WTC11 (cell line): ENCODE results near the gene PRKACA. TPM values are rescaled to one million over a fixed set of nuclear protein-coding genes. Genes with fewer than 3 reads are reported as not detected.

ENCODE experiments used
- ATAC-seq: fragments of 200-7000 bp; cut with Tn5 transposase; 2 replicates; pipeline ENCODE4 v1.10.0; 2021; ENCODE audit warnings: mild to moderate bottlenecking, moderate library complexity
- CTCF ChIA-PET: fragments of 300-600 bp; sonication (Branson Sonifier 250); formaldehyde crosslinking; loops from one replicate; lab custom pipeline; 2021; ENCODE audit warnings: antibody characterized with exemption; lab: Charles Lee
- POLR2A ChIA-PET: fragments of 350-600 bp; sonication (Branson Sonifier 250); formaldehyde crosslinking; loops from one replicate; lab custom pipeline; 2021; ENCODE audit warnings: antibody characterized with exemption; lab: Charles Lee
- DNase-seq: peaks from one replicate; pipeline ENCODE4 v3.0.0; 2021; ENCODE audit warnings: low spot score
- H3K27ac Mint-ChIP-seq: 2 replicates; pipeline ENCODE4 v1.8.0; 2021; ENCODE audit warnings: mixed read lengths
- H3K27me3 Mint-ChIP-seq: 2 replicates; pipeline ENCODE4 v1.8.0; 2021; ENCODE audit warnings: low read depth, mild to moderate bottlenecking, moderate library complexity, mixed read lengths
- H3K36me3 Mint-ChIP-seq: 2 replicates; pipeline ENCODE4 v1.8.0; 2021; ENCODE audit warnings: mixed read lengths
- H3K4me1 Mint-ChIP-seq: 2 replicates; pipeline ENCODE4 v1.8.0; 2022; ENCODE audit warnings: mixed read lengths
- H3K4me3 Mint-ChIP-seq: 2 replicates; pipeline ENCODE4 v1.8.0; 2021; ENCODE audit warnings: mild to moderate bottlenecking, moderate library complexity, mixed read lengths
- H3K9me3 Mint-ChIP-seq: 2 replicates; pipeline ENCODE4 v1.8.0; 2021; ENCODE audit warnings: mixed read lengths
- AR ChIP-seq: fragments of 250-450 bp; sonication (Bioruptor Pico); IDR thresholded peaks from 2 replicates; pipeline ENCODE4 v1.9.0; 2021; ENCODE audit warnings: mild to moderate bottlenecking
- CREB1 ChIP-seq: sonication (generic); formaldehyde crosslinking; IDR thresholded peaks from 2 replicates; pipeline ENCODE4 v1.8.0; 2023; ENCODE audit warnings: mild to moderate bottlenecking, missing genetic modification reagents
- CTCF ChIP-seq: fragments of 200-600 bp; IDR thresholded peaks from 2 replicates; pipeline ENCODE4 v1.8.0; 2022; ENCODE audit warnings: antibody characterized with exemption
- IRF2 ChIP-seq: sonication (generic); formaldehyde crosslinking; IDR thresholded peaks from 2 replicates; pipeline ENCODE4 v1.8.0; 2022; ENCODE audit warnings: low read depth, missing genetic modification reagents, borderline replicate concordance
- KAT7 ChIP-seq: sonication (generic); formaldehyde crosslinking; IDR thresholded peaks from 2 replicates; pipeline ENCODE4 v1.8.1; 2023; ENCODE audit warnings: missing genetic modification reagents, mild to moderate bottlenecking, borderline replicate concordance
- MLX ChIP-seq: sonication (generic); formaldehyde crosslinking; IDR thresholded peaks from 2 replicates; pipeline ENCODE4 v1.8.1; 2023; ENCODE audit warnings: mild to moderate bottlenecking, missing genetic modification reagents, moderate library complexity
- NR1H2 ChIP-seq: sonication (generic); formaldehyde crosslinking; IDR thresholded peaks from 2 replicates; pipeline ENCODE4 v1.9.0; 2021; ENCODE audit warnings: mild to moderate bottlenecking, moderate library complexity, missing genetic modification reagents
- NR3C1 ChIP-seq: sonication (generic); formaldehyde crosslinking; conservative IDR thresholded peaks from 2 replicates; pipeline ENCODE4 v1.8.1; 2023; ENCODE audit warnings: low read depth, mild to moderate bottlenecking, missing genetic modification reagents
- PRDM15 ChIP-seq: sonication (generic); formaldehyde crosslinking; IDR thresholded peaks from 2 replicates; pipeline ENCODE4 v1.8.0; 2022; ENCODE audit warnings: missing genetic modification reagents
- PREB ChIP-seq: sonication (generic); formaldehyde crosslinking; IDR thresholded peaks from 2 replicates; pipeline ENCODE4 v1.8.1; 2022; ENCODE audit warnings: mild to moderate bottlenecking, missing genetic modification reagents, moderate library complexity, borderline replicate concordance
- TCF7 ChIP-seq: sonication (generic); formaldehyde crosslinking; IDR thresholded peaks from 2 replicates; pipeline ENCODE4 v1.8.0; 2022; ENCODE audit warnings: mild to moderate bottlenecking, low read depth, missing genetic modification reagents, moderate library complexity
- TP53 ChIP-seq: sonication (generic); formaldehyde crosslinking; IDR thresholded peaks from 2 replicates; pipeline ENCODE4 v1.8.1; 2023; ENCODE audit warnings: mild to moderate bottlenecking, missing genetic modification reagents
- USF2 ChIP-seq: sonication (generic); formaldehyde crosslinking; IDR thresholded peaks from 2 replicates; pipeline ENCODE4 v1.8.1; 2023; ENCODE audit warnings: mild to moderate bottlenecking, missing genetic modification reagents, moderate library complexity
- ZBTB43 ChIP-seq: sonication (generic); formaldehyde crosslinking; IDR thresholded peaks from 2 replicates; pipeline ENCODE4 v1.8.1; 2023; ENCODE audit warnings: mild to moderate bottlenecking, missing genetic modification reagents
- ZNF219 ChIP-seq: sonication (generic); formaldehyde crosslinking; IDR thresholded peaks from 2 replicates; pipeline ENCODE4 v1.8.0; 2023; ENCODE audit warnings: missing genetic modification reagents, mild to moderate bottlenecking, borderline replicate concordance
- ZNF281 ChIP-seq: sonication (generic); formaldehyde crosslinking; IDR thresholded peaks from 2 replicates; pipeline ENCODE4 v1.8.0; 2023; ENCODE audit warnings: mild to moderate bottlenecking, missing genetic modification reagents
- ZSCAN18 ChIP-seq: fragments of 250-450 bp; sonication (Bioruptor Pico); IDR thresholded peaks from 2 replicates; pipeline ENCODE4 v2.1.2; 2022; ENCODE audit warnings: mild to moderate bottlenecking, moderate library complexity
- total RNA-seq: library from RNA; stranded (reverse); gene quantifications from 3 replicates; pipeline ENCODE4 v1.2.3, GENCODE V29; 2021

PRKACA gene
- total RNA-seq, 1 experiment from 2014 or later = 37.8 TPM

- H3K4me1 Mint-ChIP-seq = peaks cover 11% of the 10 kb centered on the region
- no peak overlapping the region for H3K4me3 Mint-ChIP-seq
- H3K9me3 Mint-ChIP-seq = no peaks in the 10 kb centered on the region
- ATAC-seq = no peak
- TF ChIP-seq NR1H2 (CRISPR knock-in tag) (no peak), AR (CRISPR knock-in tag) (no peak), ZNF219 (CRISPR knock-in tag) (no peak), IRF2 (CRISPR knock-in tag) (no peak), CREB1 (CRISPR knock-in tag) (no peak), CTCF (no peak), PREB (no peak), USF2 (CRISPR knock-in tag) (no peak), TCF7 (CRISPR knock-in tag) (no peak), TP53 (CRISPR knock-in tag) (no peak), ZNF281 (CRISPR knock-in tag) (no peak), ZBTB43 (no peak), MLX (no peak), ZSCAN18 (CRISPR knock-in tag) (no peak), PRDM15 (CRISPR knock-in tag) (no peak), NR3C1 (CRISPR knock-in tag) (no peak), KAT7 (CRISPR knock-in tag) (no peak)
- H3K36me3 Mint-ChIP-seq = peaks cover 46% of the 10 kb centered on the region
- H3K27me3 Mint-ChIP-seq = no peaks in the 10 kb centered on the region
- H3K27ac Mint-ChIP-seq = no peak overlapping the region
- POLR2A ChIA-PET = no interaction called here
- CTCF ChIA-PET = interaction anchor here (1.5 to 2.4 kb wide), 2 partner anchors 181 to 239 kb away, joined by 5 to 8 read pairs; no protein-coding TSS in a partner anchor
- DNase-seq = no peak
Measured at GRCh38 chr19:14166999-14167575, 49.5 kb upstream of the PRKACA start.
